ENCODE measurements around the gene PPEF1. TPM values are rescaled to one million over a fixed set of nuclear protein-coding genes. Genes with fewer than 3 reads are reported as not detected.

PPEF1 gene
- 2.3 TPM for polyA plus RNA-seq (2012; ENCODE audit: low read depth, missing spikeins)

GRCh38 chrX:18707426-18708049 is at the start of gene PPEF1:
TSS of gene PPEF1 (plus strand) at chrX:18707645. CDS start at chrX:18707781, 136 bp downstream.
- FAIRE-seq: peak; percentile 66
- DNase-seq (ENCODE audit: insufficient read length, low spot score): no peak

GRCh38 chrX:18661273-18661672 is 46.2 kb upstream of the PPEF1 start:
- TF ChIP-seq POU2F2 (IDR thresholded peaks at IDR 0.05; ENCODE audit: low read depth, low read length) (no peak), PAX5 (IDR thresholded peaks at IDR 0.05; ENCODE audit: insufficient read depth, low read length, severe bottlenecking) (no peak), SPI1 (IDR thresholded peaks at IDR 0.05; ENCODE audit: low read depth, low read length) (no peak), POLR2AphosphoS5 (IDR thresholded peaks at IDR 0.05; ENCODE audit: low read depth, low read length) (no peak), POLR2A (IDR thresholded peaks at IDR 0.05; ENCODE audit: low read depth, low read length) (no peak), TAF1 (IDR thresholded peaks at IDR 0.05; ENCODE audit: low read depth, low read length) (no peak)
- FAIRE-seq (no peak), DNase-seq (ENCODE audit: insufficient read length, low spot score) (no peak)

More at GRCh38 chrX:18707426-18708049, at the start of gene PPEF1:
- TF ChIP-seq POLR2A (IDR thresholded peaks at IDR 0.05; ENCODE audit: low read depth, low read length) (no peak), POU2F2 (IDR thresholded peaks at IDR 0.05; ENCODE audit: low read depth, low read length) (no peak), SPI1 (IDR thresholded peaks at IDR 0.05; ENCODE audit: low read depth, low read length) (no peak), TAF1 (IDR thresholded peaks at IDR 0.05; ENCODE audit: low read depth, low read length) (no peak), POLR2AphosphoS5 (IDR thresholded peaks at IDR 0.05; ENCODE audit: low read depth, low read length) (no peak), PAX5 (IDR thresholded peaks at IDR 0.05; ENCODE audit: insufficient read depth, low read length, severe bottlenecking) (no peak)

GRCh38 chrX:18664947-18665346 is 42.5 kb upstream of the PPEF1 start:
- DNase-seq (ENCODE audit: insufficient read length, low spot score): no peak
- FAIRE-seq: no peak
- TF ChIP-seq POLR2A (IDR thresholded peaks at IDR 0.05; ENCODE audit: low read depth, low read length): no peak
- TF ChIP-seq TAF1 (IDR thresholded peaks at IDR 0.05; ENCODE audit: low read depth, low read length): no peak
- no peak for TF ChIP-seq SPI1 (IDR thresholded peaks at IDR 0.05; ENCODE audit: low read depth, low read length)
- TF ChIP-seq POU2F2 (IDR thresholded peaks at IDR 0.05; ENCODE audit: low read depth, low read length): no peak
- no peak for TF ChIP-seq POLR2AphosphoS5 (IDR thresholded peaks at IDR 0.05; ENCODE audit: low read depth, low read length)
- TF ChIP-seq PAX5 (IDR thresholded peaks at IDR 0.05; ENCODE audit: insufficient read depth, low read length, severe bottlenecking): no peak

GRCh38 chrX:18666614-18667013 is 40.8 kb upstream of the PPEF1 start:
- DNase-seq (ENCODE audit: insufficient read length, low spot score) (no peak), FAIRE-seq (no peak)
- TF ChIP-seq POLR2AphosphoS5 (IDR thresholded peaks at IDR 0.05; ENCODE audit: low read depth, low read length) (no peak), SPI1 (IDR thresholded peaks at IDR 0.05; ENCODE audit: low read depth, low read length) (no peak), POLR2A (IDR thresholded peaks at IDR 0.05; ENCODE audit: low read depth, low read length) (no peak), POU2F2 (IDR thresholded peaks at IDR 0.05; ENCODE audit: low read depth, low read length) (no peak)

- no peak for TF ChIP-seq POU2F2 (IDR thresholded peaks at IDR 0.05; ENCODE audit: low read depth, low read length)
- TF ChIP-seq POLR2A (IDR thresholded peaks at IDR 0.05; ENCODE audit: low read depth, low read length): no peak
- no peak for TF ChIP-seq SPI1 (IDR thresholded peaks at IDR 0.05; ENCODE audit: low read depth, low read length)
- TF ChIP-seq POLR2AphosphoS5 (IDR thresholded peaks at IDR 0.05; ENCODE audit: low read depth, low read length): no peak
- TF ChIP-seq PAX5 (IDR thresholded peaks at IDR 0.05; ENCODE audit: insufficient read depth, low read length, severe bottlenecking): no peak
- no peak for TF ChIP-seq TAF1 (IDR thresholded peaks at IDR 0.05; ENCODE audit: low read depth, low read length)
- peak; percentile 95 for FAIRE-seq
- DNase-seq (ENCODE audit: insufficient read length, low spot score): no peak
Measured at GRCh38 chrX:18668071-18668835, 39.2 kb upstream of the PPEF1 start.

- DNase-seq (ENCODE audit: insufficient read length, low spot score): no peak
- FAIRE-seq: no peak
- TF ChIP-seq POLR2AphosphoS5 (IDR thresholded peaks at IDR 0.05; ENCODE audit: low read depth, low read length) (no peak), POLR2A (IDR thresholded peaks at IDR 0.05; ENCODE audit: low read depth, low read length) (no peak), PAX5 (IDR thresholded peaks at IDR 0.05; ENCODE audit: insufficient read depth, low read length, severe bottlenecking) (no peak), POU2F2 (IDR thresholded peaks at IDR 0.05; ENCODE audit: low read depth, low read length) (no peak), SPI1 (IDR thresholded peaks at IDR 0.05; ENCODE audit: low read depth, low read length) (no peak), TAF1 (IDR thresholded peaks at IDR 0.05; ENCODE audit: low read depth, low read length) (no peak)
Measured at GRCh38 chrX:18672008-18672407, 35.4 kb upstream of the PPEF1 start, which contains the start of gene RS1. TSS of gene RS1 (minus strand) at chrX:18672108. CDS start at chrX:18672068, 40 bp downstream.

- peak; percentile 13 for FAIRE-seq
- DNase-seq (ENCODE audit: insufficient read length, low spot score): no peak
- TF ChIP-seq POU2F2 (IDR thresholded peaks at IDR 0.05; ENCODE audit: low read depth, low read length) (no peak), POLR2AphosphoS5 (IDR thresholded peaks at IDR 0.05; ENCODE audit: low read depth, low read length) (no peak), TAF1 (IDR thresholded peaks at IDR 0.05; ENCODE audit: low read depth, low read length) (no peak), POLR2A (IDR thresholded peaks at IDR 0.05; ENCODE audit: low read depth, low read length) (no peak), SPI1 (IDR thresholded peaks at IDR 0.05; ENCODE audit: low read depth, low read length) (no peak), PAX5 (IDR thresholded peaks at IDR 0.05; ENCODE audit: insufficient read depth, low read length, severe bottlenecking) (no peak)
Measured at GRCh38 chrX:18674417-18674787, 33.0 kb upstream of the PPEF1 start.

- DNase-seq (ENCODE audit: insufficient read length, low spot score): peak; percentile 58
- FAIRE-seq: peak; percentile 90
- TF ChIP-seq PAX5 (IDR thresholded peaks at IDR 0.05; ENCODE audit: insufficient read depth, low read length, severe bottlenecking) (no peak), TAF1 (IDR thresholded peaks at IDR 0.05; ENCODE audit: low read depth, low read length) (0 out of 2 replicates have a peak, but pooled peaks have one; percentile 21)
Measured at GRCh38 chrX:18674788-18675735, 32.4 kb upstream of the PPEF1 start.

- DNase-seq (ENCODE audit: insufficient read length, low spot score) (no peak), FAIRE-seq (peak; percentile 80)
- no peak for TF ChIP-seq TAF1 (IDR thresholded peaks at IDR 0.05; ENCODE audit: low read depth, low read length)
- TF ChIP-seq POU2F2 (IDR thresholded peaks at IDR 0.05; ENCODE audit: low read depth, low read length): no peak
- no peak for TF ChIP-seq POLR2AphosphoS5 (IDR thresholded peaks at IDR 0.05; ENCODE audit: low read depth, low read length)
Measured at GRCh38 chrX:18676050-18676449, 31.4 kb upstream of the PPEF1 start.

Data from GM12891 (cell line).